ENCODE results near the gene ALDH3A1. TPM values are rescaled to one million over a fixed set of nuclear protein-coding genes. Genes with fewer than 3 reads are reported as not detected.

The ALDH3A1 gene
- total RNA-seq, 1 experiment from 2014 or later = not detected

DNA sequence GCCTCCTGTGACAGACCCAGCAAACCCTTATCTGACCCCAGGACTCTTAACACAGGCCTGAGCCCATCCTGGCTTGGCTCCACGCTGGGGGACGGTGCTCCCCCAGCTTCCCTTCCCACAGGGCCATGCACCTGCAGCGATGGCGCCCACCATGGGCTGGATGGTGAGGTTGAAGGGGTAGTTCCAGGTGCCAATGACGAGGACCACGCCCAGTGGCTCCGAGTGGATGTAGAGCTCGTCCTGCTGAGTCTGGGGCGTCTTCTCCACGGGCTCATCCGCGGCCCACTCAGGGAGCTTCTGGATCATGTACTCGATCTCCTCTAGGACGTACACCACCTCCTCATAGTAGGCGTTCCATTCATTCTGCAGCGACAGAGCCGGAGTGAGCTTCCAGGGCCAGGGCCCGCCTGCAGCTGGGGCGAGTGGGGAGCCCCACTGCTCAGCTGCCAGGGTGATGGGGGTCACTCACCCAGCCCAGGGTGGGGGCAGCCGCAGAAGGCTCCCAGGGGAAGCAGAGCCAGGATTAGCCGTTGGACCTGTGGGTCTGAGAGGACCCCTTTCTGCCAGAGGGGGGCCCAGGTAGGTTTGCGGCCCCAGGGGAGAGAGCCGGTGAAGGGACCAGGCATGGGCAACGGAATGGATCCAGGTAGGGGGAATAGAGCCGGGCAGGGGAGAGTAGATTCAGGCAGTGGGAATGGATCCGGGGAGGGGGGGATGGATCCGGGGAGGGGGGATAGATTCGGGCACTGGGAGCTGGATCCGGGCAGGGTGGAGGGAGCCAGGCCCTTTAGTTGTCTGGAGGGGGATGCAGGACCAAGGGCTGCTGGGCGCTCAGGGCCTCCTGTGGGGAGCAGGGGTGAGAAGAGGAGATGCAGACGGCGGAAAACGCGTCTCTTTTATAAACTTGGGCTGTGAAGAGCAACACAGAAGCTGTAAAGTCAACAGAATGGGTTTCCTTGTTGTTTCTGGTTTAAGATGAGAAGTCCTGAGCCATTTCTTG lies 4.7 kb downstream of the ALDH3A1 start:
- POLR2A ChIA-PET (ENCODE audit: low non-redundant PET) = no interaction called here
- TF ChIP-seq EZH2 (IDR thresholded peaks at IDR 0.05; ENCODE audit: borderline replicate concordance, low read depth, low read length, poor library complexity, severe bottlenecking) = no peak
- TF ChIP-seq, protein P1, sequence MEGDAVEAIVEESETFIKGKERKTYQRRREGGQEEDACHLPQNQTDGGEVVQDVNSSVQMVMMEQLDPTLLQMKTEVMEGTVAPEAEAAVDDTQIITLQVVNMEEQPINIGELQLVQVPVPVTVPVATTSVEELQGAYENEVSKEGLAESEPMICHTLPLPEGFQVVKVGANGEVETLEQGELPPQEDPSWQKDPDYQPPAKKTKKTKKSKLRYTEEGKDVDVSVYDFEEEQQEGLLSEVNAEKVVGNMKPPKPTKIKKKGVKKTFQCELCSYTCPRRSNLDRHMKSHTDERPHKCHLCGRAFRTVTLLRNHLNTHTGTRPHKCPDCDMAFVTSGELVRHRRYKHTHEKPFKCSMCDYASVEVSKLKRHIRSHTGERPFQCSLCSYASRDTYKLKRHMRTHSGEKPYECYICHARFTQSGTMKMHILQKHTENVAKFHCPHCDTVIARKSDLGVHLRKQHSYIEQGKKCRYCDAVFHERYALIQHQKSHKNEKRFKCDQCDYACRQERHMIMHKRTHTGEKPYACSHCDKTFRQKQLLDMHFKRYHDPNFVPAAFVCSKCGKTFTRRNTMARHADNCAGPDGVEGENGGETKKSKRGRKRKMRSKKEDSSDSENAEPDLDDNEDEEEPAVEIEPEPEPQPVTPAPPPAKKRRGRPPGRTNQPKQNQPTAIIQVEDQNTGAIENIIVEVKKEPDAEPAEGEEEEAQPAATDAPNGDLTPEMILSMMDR (conservative IDR thresholded peaks at IDR 0.05; ENCODE audit: low read depth, low read length) = no peak
- intact Hi-C loops (cut with micrococcal nuclease; ENCODE audit: unreplicated experiment) = no loop called here
- H3K27ac ChIP-seq (ENCODE audit: low read depth, low read length, poor library complexity, severe bottlenecking) = no peak overlapping the region
- H3K4me1 ChIP-seq (ENCODE audit: insufficient read depth, low read length, poor library complexity, severe bottlenecking) = no peaks in the 10 kb centered on the region
- no TSS peak for BruUV-seq (replicated peaks)
- no peak overlapping the region for H3K4me3 ChIP-seq (ENCODE audit: low read depth, low read length, poor library complexity, severe bottlenecking)
- H3K27me3 ChIP-seq (replicated peaks; ENCODE audit: insufficient read depth, low read depth, low read length, poor library complexity) = no peaks in the 10 kb centered on the region
- no peaks in the 10 kb centered on the region for H3K9me3 ChIP-seq (ENCODE audit: low read depth, low read length, poor library complexity, severe bottlenecking)
- DNase-seq (ENCODE audit: low spot score) = no peak
- no peaks in the 10 kb centered on the region for H3K36me3 ChIP-seq (ENCODE audit: insufficient read depth, low read length, poor library complexity, severe bottlenecking)
- CTCF ChIA-PET = no interaction called here

DNA sequence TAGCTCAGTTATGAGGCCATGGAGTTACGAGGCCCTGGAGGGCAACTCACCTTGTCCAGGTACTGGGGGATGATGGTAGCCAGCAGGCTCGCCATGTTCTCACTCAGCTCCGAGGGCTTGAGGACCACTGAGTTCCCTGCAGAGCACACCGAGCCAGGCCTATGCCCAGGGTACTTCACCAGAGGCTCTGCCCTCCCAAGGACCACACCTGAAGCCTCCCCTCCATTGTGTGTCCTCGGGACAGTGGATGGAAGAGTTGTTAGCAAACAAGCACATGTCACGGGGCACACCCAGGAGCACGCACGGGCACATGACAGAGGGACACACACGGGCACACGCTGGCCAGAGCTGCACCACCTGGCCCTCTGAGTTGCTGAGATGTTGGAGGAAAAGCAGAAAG lies 5.6 kb downstream of the ALDH3A1 start:
- no peaks in the 10 kb centered on the region for H3K9me3 ChIP-seq (ENCODE audit: low read depth, low read length, poor library complexity, severe bottlenecking)
- DNase-seq (ENCODE audit: low spot score) = no peak
- no peak overlapping the region for H3K27ac ChIP-seq (ENCODE audit: low read depth, low read length, poor library complexity, severe bottlenecking)

GRCh38 chr17:19741832-19742457 lies 6.2 kb downstream of the ALDH3A1 start:
- DNase-seq (ENCODE audit: low spot score) = no peak
- Histone ChIP-seq H3K36me3 (ENCODE audit: insufficient read depth, low read length, poor library complexity, severe bottlenecking) (no peaks in the 10 kb centered on the region), H3K27ac (ENCODE audit: low read depth, low read length, poor library complexity, severe bottlenecking) (no peak overlapping the region), H3K4me3 (ENCODE audit: low read depth, low read length, poor library complexity, severe bottlenecking) (no peak overlapping the region), H3K4me1 (ENCODE audit: insufficient read depth, low read length, poor library complexity, severe bottlenecking) (no peaks in the 10 kb centered on the region), H3K27me3 (replicated peaks; ENCODE audit: insufficient read depth, low read depth, low read length, poor library complexity) (no peaks in the 10 kb centered on the region), H3K9me3 (ENCODE audit: low read depth, low read length, poor library complexity, severe bottlenecking) (no peaks in the 10 kb centered on the region)
- CTCF ChIA-PET = no interaction called here
- POLR2A ChIA-PET (ENCODE audit: low non-redundant PET) = interaction anchor here (0.6 kb wide), 1 partner anchor 111 kb away, joined by 5 read pairs; no protein-coding TSS in a partner anchor
- intact Hi-C loops (cut with micrococcal nuclease; ENCODE audit: unreplicated experiment) = no loop called here
- no peak for TF ChIP-seq EZH2 (IDR thresholded peaks at IDR 0.05; ENCODE audit: borderline replicate concordance, low read depth, low read length, poor library complexity, severe bottlenecking)
- TF ChIP-seq, protein P1 (conservative IDR thresholded peaks at IDR 0.05; ENCODE audit: low read depth, low read length) = no peak
- no TSS peak for BruUV-seq (replicated peaks)

More for the DNA sequence above, 5.6 kb downstream of the ALDH3A1 start:
- Histone ChIP-seq H3K4me3 (ENCODE audit: low read depth, low read length, poor library complexity, severe bottlenecking) (no peak overlapping the region), H3K4me1 (ENCODE audit: insufficient read depth, low read length, poor library complexity, severe bottlenecking) (no peaks in the 10 kb centered on the region), H3K27me3 (replicated peaks; ENCODE audit: insufficient read depth, low read depth, low read length, poor library complexity) (no peaks in the 10 kb centered on the region), H3K36me3 (ENCODE audit: insufficient read depth, low read length, poor library complexity, severe bottlenecking) (no peaks in the 10 kb centered on the region)
- intact Hi-C loops (cut with micrococcal nuclease; ENCODE audit: unreplicated experiment) = no loop called here
- no TSS peak for BruUV-seq (replicated peaks)
- ChIA-PET POLR2A (ENCODE audit: low non-redundant PET) (interaction anchor here (0.6 kb wide), 1 partner anchor 110 kb away, joined by 5 read pairs; no protein-coding TSS in a partner anchor), CTCF (no interaction called here)
- TF ChIP-seq, protein P1 (conservative IDR thresholded peaks at IDR 0.05; ENCODE audit: low read depth, low read length) = no peak
- TF ChIP-seq EZH2 (IDR thresholded peaks at IDR 0.05; ENCODE audit: borderline replicate concordance, low read depth, low read length, poor library complexity, severe bottlenecking) = no peak

Measured in A673 (cell line).